ENCODE results near the gene C17orf67.

Gene C17orf67

GRCh38 chr17:56810891-56811775 lies 22.6 kb downstream of the C17orf67 start:
- Histone ChIP-seq H3K36me3 (ENCODE audit: control insufficient read depth, insufficient read depth, low read length) (no peaks in the 10 kb centered on the region), H2BK15ac (replicated peaks; ENCODE audit: low read depth) (no peak overlapping the region), H2BK5ac (ENCODE audit: low read length) (no peak overlapping the region), H3K79me2 (ENCODE audit: control insufficient read depth, insufficient read depth, low read length) (no peaks in the 10 kb centered on the region), H3K4me2 (ENCODE audit: low read length) (no peak overlapping the region), H3K27me3 (ENCODE audit: insufficient read depth, low read length, poor library complexity) (no peaks in the 10 kb centered on the region), H3K23ac (ENCODE audit: low read length) (no peak overlapping the region), H4K8ac (ENCODE audit: low read depth, low read length) (no peak overlapping the region), H3K4me3 (ENCODE audit: low read length) (no peak overlapping the region), H3K79me1 (ENCODE audit: low read length) (no peaks in the 10 kb centered on the region), H3K9ac (ENCODE audit: low read length) (no peak overlapping the region), H2AK5ac (ENCODE audit: low read length) (no peak overlapping the region), H3K4ac (ENCODE audit: low read depth, low read length) (no peak overlapping the region), H3K4me1 (ENCODE audit: control insufficient read depth, low read depth, low read length) (no peaks in the 10 kb centered on the region), H3K27ac (ENCODE audit: low read depth, low read length) (no peak overlapping the region), H3K18ac (ENCODE audit: low read length) (no peak overlapping the region), H3K56ac (ENCODE audit: low read length) (no peak overlapping the region), H2BK120ac (ENCODE audit: low read depth, low read length) (no peak overlapping the region), H4K5ac (ENCODE audit: low read length) (no peak overlapping the region)
- no CpG with 5 or more reads among the region's 12 CpGs for WGBS (ENCODE audit: extremely low coverage, insufficient coverage, low lambda C conversion rate)
- no peak for DNase-seq

DNA sequence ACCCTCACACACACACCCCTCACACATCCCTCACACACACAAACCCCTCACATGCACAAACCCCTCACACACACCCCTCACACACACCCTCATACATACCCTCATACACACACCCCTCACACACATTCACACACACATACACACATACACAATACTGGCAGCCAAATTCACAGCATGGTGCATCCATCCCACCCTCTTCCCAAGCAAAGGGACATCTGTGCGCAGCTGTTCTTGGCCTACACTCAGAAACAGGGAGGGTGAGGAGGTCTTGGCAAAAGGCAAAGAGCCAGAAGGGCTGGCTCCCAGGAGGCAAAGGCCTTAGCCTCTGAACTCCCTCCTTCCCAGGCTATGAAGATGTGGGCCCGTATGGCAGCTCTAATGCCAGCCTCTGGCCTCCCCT lies 23.4 kb downstream of the C17orf67 start:
- H3K79me2 ChIP-seq (ENCODE audit: control insufficient read depth, insufficient read depth, low read length) = no peaks in the 10 kb centered on the region
- no CpG with 5 or more reads among the region's 2 CpGs for WGBS (ENCODE audit: extremely low coverage, insufficient coverage, low lambda C conversion rate)
- no peak overlapping the region for H3K27ac ChIP-seq (ENCODE audit: low read depth, low read length)
- no peaks in the 10 kb centered on the region for H3K27me3 ChIP-seq (ENCODE audit: insufficient read depth, low read length, poor library complexity)
- no peak overlapping the region for H3K56ac ChIP-seq (ENCODE audit: low read length)
- no peak overlapping the region for H3K18ac ChIP-seq (ENCODE audit: low read length)
- H3K79me1 ChIP-seq (ENCODE audit: low read length) = no peaks in the 10 kb centered on the region
- H3K36me3 ChIP-seq (ENCODE audit: control insufficient read depth, insufficient read depth, low read length) = no peaks in the 10 kb centered on the region
- H2BK120ac ChIP-seq (ENCODE audit: low read depth, low read length) = no peak overlapping the region
- H2BK15ac ChIP-seq (replicated peaks; ENCODE audit: low read depth) = no peak overlapping the region
- no peak overlapping the region for H3K4me3 ChIP-seq (ENCODE audit: low read length)
- H3K9ac ChIP-seq (ENCODE audit: low read length) = no peak overlapping the region
- H3K4me1 ChIP-seq (ENCODE audit: control insufficient read depth, low read depth, low read length) = no peaks in the 10 kb centered on the region
- no peak for DNase-seq
- H2AK5ac ChIP-seq (ENCODE audit: low read length) = no peak overlapping the region
- no peak overlapping the region for H2BK5ac ChIP-seq (ENCODE audit: low read length)
- no peak overlapping the region for H3K23ac ChIP-seq (ENCODE audit: low read length)
- no peak overlapping the region for H4K8ac ChIP-seq (ENCODE audit: low read depth, low read length)
- no peak overlapping the region for H3K4ac ChIP-seq (ENCODE audit: low read depth, low read length)
- no peak overlapping the region for H3K4me2 ChIP-seq (ENCODE audit: low read length)
- H4K5ac ChIP-seq (ENCODE audit: low read length) = no peak overlapping the region

- Histone ChIP-seq H2BK15ac (replicated peaks; ENCODE audit: low read depth) (no peak overlapping the region), H3K4me2 (ENCODE audit: low read length) (no peak overlapping the region), H3K9ac (ENCODE audit: low read length) (no peak overlapping the region), H3K4me1 (ENCODE audit: control insufficient read depth, low read depth, low read length) (no peaks in the 10 kb centered on the region), H3K4ac (ENCODE audit: low read depth, low read length) (no peak overlapping the region), H3K79me1 (ENCODE audit: low read length) (no peaks in the 10 kb centered on the region), H3K36me3 (ENCODE audit: control insufficient read depth, insufficient read depth, low read length) (no peaks in the 10 kb centered on the region), H3K27ac (ENCODE audit: low read depth, low read length) (no peak overlapping the region), H2BK5ac (ENCODE audit: low read length) (no peak overlapping the region), H2BK120ac (ENCODE audit: low read depth, low read length) (no peak overlapping the region), H4K5ac (ENCODE audit: low read length) (no peak overlapping the region), H3K27me3 (ENCODE audit: insufficient read depth, low read length, poor library complexity) (no peaks in the 10 kb centered on the region), H4K8ac (ENCODE audit: low read depth, low read length) (no peak overlapping the region), H3K23ac (ENCODE audit: low read length) (no peak overlapping the region), H3K79me2 (ENCODE audit: control insufficient read depth, insufficient read depth, low read length) (no peaks in the 10 kb centered on the region), H3K56ac (ENCODE audit: low read length) (no peak overlapping the region), H3K18ac (ENCODE audit: low read length) (no peak overlapping the region), H2AK5ac (ENCODE audit: low read length) (no peak overlapping the region), H3K4me3 (ENCODE audit: low read length) (no peak overlapping the region)
- 100% methylated on average over 1 of the region's 1 CpG for WGBS (ENCODE audit: extremely low coverage, insufficient coverage, low lambda C conversion rate)
- no peak for DNase-seq
Measured at GRCh38 chr17:56809820-56810179, 23.9 kb downstream of the C17orf67 start.

GRCh38 chr17:56809106-56809819 lies 24.5 kb downstream of the C17orf67 start:
- Histone ChIP-seq H2BK5ac (ENCODE audit: low read length) (no peak overlapping the region), H3K4me3 (ENCODE audit: low read length) (no peak overlapping the region), H3K36me3 (ENCODE audit: control insufficient read depth, insufficient read depth, low read length) (no peaks in the 10 kb centered on the region), H3K27ac (ENCODE audit: low read depth, low read length) (no peak overlapping the region), H3K23ac (ENCODE audit: low read length) (no peak overlapping the region), H3K4me2 (ENCODE audit: low read length) (no peak overlapping the region), H3K9ac (ENCODE audit: low read length) (no peak overlapping the region), H4K8ac (ENCODE audit: low read depth, low read length) (no peak overlapping the region), H3K79me1 (ENCODE audit: low read length) (no peaks in the 10 kb centered on the region), H3K56ac (ENCODE audit: low read length) (no peak overlapping the region), H3K4me1 (ENCODE audit: control insufficient read depth, low read depth, low read length) (no peaks in the 10 kb centered on the region), H2AK5ac (ENCODE audit: low read length) (no peak overlapping the region), H4K5ac (ENCODE audit: low read length) (no peak overlapping the region), H3K79me2 (ENCODE audit: control insufficient read depth, insufficient read depth, low read length) (no peaks in the 10 kb centered on the region), H3K18ac (ENCODE audit: low read length) (no peak overlapping the region), H2BK120ac (ENCODE audit: low read depth, low read length) (no peak overlapping the region), H2BK15ac (replicated peaks; ENCODE audit: low read depth) (no peak overlapping the region), H3K27me3 (ENCODE audit: insufficient read depth, low read length, poor library complexity) (no peaks in the 10 kb centered on the region), H3K4ac (ENCODE audit: low read depth, low read length) (no peak overlapping the region)
- DNase-seq = no peak
- WGBS (ENCODE audit: extremely low coverage, insufficient coverage, low lambda C conversion rate) = 100% methylated on average over 4 of the region's 9 CpGs

GRCh38 chr17:56808503-56808902 lies 25.2 kb downstream of the C17orf67 start:
- H2BK5ac ChIP-seq (ENCODE audit: low read length) = no peak overlapping the region
- H3K79me2 ChIP-seq (ENCODE audit: control insufficient read depth, insufficient read depth, low read length) = no peaks in the 10 kb centered on the region
- peak overlapping the region; percentile 3 for H3K23ac ChIP-seq (ENCODE audit: low read length)
- no CpG with 5 or more reads among the region's 3 CpGs for WGBS (ENCODE audit: extremely low coverage, insufficient coverage, low lambda C conversion rate)
- H4K8ac ChIP-seq (ENCODE audit: low read depth, low read length) = no peak overlapping the region
- H3K18ac ChIP-seq (ENCODE audit: low read length) = no peak overlapping the region
- H2AK5ac ChIP-seq (ENCODE audit: low read length) = no peak overlapping the region
- H3K27ac ChIP-seq (ENCODE audit: low read depth, low read length) = no peak overlapping the region
- H3K56ac ChIP-seq (ENCODE audit: low read length) = no peak overlapping the region
- H3K4me2 ChIP-seq (ENCODE audit: low read length) = no peak overlapping the region
- H2BK120ac ChIP-seq (ENCODE audit: low read depth, low read length) = no peak overlapping the region
- no peaks in the 10 kb centered on the region for H3K27me3 ChIP-seq (ENCODE audit: insufficient read depth, low read length, poor library complexity)
- H3K79me1 ChIP-seq (ENCODE audit: low read length) = no peaks in the 10 kb centered on the region
- no peak overlapping the region for H3K9ac ChIP-seq (ENCODE audit: low read length)
- no peaks in the 10 kb centered on the region for H3K36me3 ChIP-seq (ENCODE audit: control insufficient read depth, insufficient read depth, low read length)
- H4K5ac ChIP-seq (ENCODE audit: low read length) = no peak overlapping the region
- no peak overlapping the region for H3K4ac ChIP-seq (ENCODE audit: low read depth, low read length)
- no peak overlapping the region for H2BK15ac ChIP-seq (replicated peaks; ENCODE audit: low read depth)
- no peaks in the 10 kb centered on the region for H3K4me1 ChIP-seq (ENCODE audit: control insufficient read depth, low read depth, low read length)
- DNase-seq = no peak
- H3K4me3 ChIP-seq (ENCODE audit: low read length) = no peak overlapping the region

All from mesendoderm (in vitro differentiated cells).